HepG2 (cell line): ENCODE measurements around the gene FNDC3B. TPM values are rescaled to one million over a fixed set of nuclear protein-coding genes. Genes with fewer than 3 reads are reported as not detected.
"Not testable (repeated sequence)": the region's sequence is repeated elsewhere in the genome, so short reads cannot be mapped to it uniquely, and the experiment has no call there.

Experiments
- CREM ChIP-seq, 2 experiments: sonication (generic) in 1 of 2; formaldehyde crosslinking in 1 of 2; IDR thresholded peaks; 2 replicates each; pipeline versions ENCODE4 v1.4.0 to v1.6.1; 2016 to 2020; ENCODE audit warnings: antibody characterized with exemption in 1 of 2, mild to moderate bottlenecking in 1 of 2, missing genetic modification reagents in 1 of 2
- GABPB1 ChIP-seq: IDR thresholded peaks from 2 replicates; pipeline ENCODE4 v1.6.1; 2016; ENCODE audit warnings: mild to moderate bottlenecking, missing genetic modification reagents, moderate library complexity, missing compliant biosample characterization
- KMT2A ChIP-seq: sonication (generic); formaldehyde crosslinking; IDR thresholded peaks from 2 replicates; pipeline ENCODE4 v1.4.0; 2020; ENCODE audit warnings: missing genetic modification reagents
- NFYC ChIP-seq: IDR thresholded peaks from 2 replicates; pipeline ENCODE4 v1.6.1; 2016; ENCODE audit warnings: missing genetic modification reagents, missing compliant biosample characterization
- POLR2AphosphoS5 ChIP-seq: IDR thresholded peaks from 2 replicates; pipeline ENCODE4 v1.6.1; 2012; ENCODE audit warnings: low read depth, low read length
- RXRB ChIP-seq: IDR thresholded peaks from 2 replicates; pipeline ENCODE4 v1.6.1; 2016; ENCODE audit warnings: borderline replicate concordance, missing genetic modification reagents, missing compliant biosample characterization
- SNAPC2 ChIP-seq: sonication (generic); formaldehyde crosslinking; IDR thresholded peaks from 2 replicates; pipeline ENCODE4 v1.8.1; 2022; ENCODE audit warnings: mild to moderate bottlenecking, missing genetic modification reagents
- TAF1 ChIP-seq: sonication (generic); formaldehyde crosslinking; IDR thresholded peaks from 2 replicates; pipeline ENCODE4 v1.4.0; 2020; ENCODE audit warnings: missing genetic modification reagents
- ZNF232 ChIP-seq: sonication (generic); formaldehyde crosslinking; IDR thresholded peaks from 2 replicates; pipeline ENCODE4 v1.4.0; 2020; ENCODE audit warnings: missing genetic modification reagents, borderline replicate concordance
- ZNF430 ChIP-seq: sonication (generic); formaldehyde crosslinking; IDR thresholded peaks from 2 replicates; pipeline ENCODE4 v1.9.0; 2021; ENCODE audit warnings: mild to moderate bottlenecking, missing genetic modification reagents
- polyA plus RNA-seq, 8 experiments: library from polyadenylated mRNA; depleted of rRNA in 3 of 8; stranded (reverse) in 7 of 8; unstranded in 1 of 8; fragments of >200 nt; fragmentation: Illumina TruSeq in 4 of 8; extraction: Trizol in 4 of 8; gene quantifications; 2 replicates each; pipeline versions ENCODE4 v1.2.1 to v1.2.3, GENCODE V29; 2011 to 2016; ENCODE audit warnings: low read depth in 4 of 8, missing spikeins in 1 of 8, mixed read lengths in 1 of 8; ENCODE audit not compliant: insufficient read depth in 1 of 8
- total RNA-seq, 5 experiments: library from RNA; depleted of rRNA; stranded (reverse); fragments of >200 nt; fragmentation: Illumina TruSeq; extraction: Trizol; gene quantifications; 2 replicates each; pipeline ENCODE4 v1.2.3, GENCODE V29; 2016; ENCODE audit warnings: low read depth in 1 of 5
- TF ChIP-seq, protein P1 (sequence below): sonication (generic); formaldehyde crosslinking; IDR thresholded peaks from 2 replicates; pipeline ENCODE4 v1.4.0; 2020; ENCODE audit warnings: missing genetic modification reagents
- TF ChIP-seq, protein P2 (sequence below): sonication (generic); formaldehyde crosslinking; IDR thresholded peaks from 2 replicates; pipeline ENCODE4 v1.5.0; 2020; ENCODE audit warnings: mild to moderate bottlenecking, missing genetic modification reagents, borderline replicate concordance
- TF ChIP-seq, protein P3 (sequence below), 2 experiments: sonication (generic) in 1 of 2; formaldehyde crosslinking in 1 of 2; IDR thresholded peaks; 2 replicates each; pipeline versions ENCODE4 v1.6.1 to v1.9.0; 2014 to 2022; ENCODE audit warnings: antibody characterized with exemption in 1 of 2, borderline replicate concordance in 1 of 2, inconsistent platforms in 1 of 2, low read depth in 1 of 2, missing genetic modification reagents in 1 of 2

The FNDC3B gene
- total and polyA plus RNA-seq, 2 of the 13 experiments (the other 11 are each of a cell fraction or from before 2014, with no cell fraction given) = 74.8 to 103 TPM

DNA sequence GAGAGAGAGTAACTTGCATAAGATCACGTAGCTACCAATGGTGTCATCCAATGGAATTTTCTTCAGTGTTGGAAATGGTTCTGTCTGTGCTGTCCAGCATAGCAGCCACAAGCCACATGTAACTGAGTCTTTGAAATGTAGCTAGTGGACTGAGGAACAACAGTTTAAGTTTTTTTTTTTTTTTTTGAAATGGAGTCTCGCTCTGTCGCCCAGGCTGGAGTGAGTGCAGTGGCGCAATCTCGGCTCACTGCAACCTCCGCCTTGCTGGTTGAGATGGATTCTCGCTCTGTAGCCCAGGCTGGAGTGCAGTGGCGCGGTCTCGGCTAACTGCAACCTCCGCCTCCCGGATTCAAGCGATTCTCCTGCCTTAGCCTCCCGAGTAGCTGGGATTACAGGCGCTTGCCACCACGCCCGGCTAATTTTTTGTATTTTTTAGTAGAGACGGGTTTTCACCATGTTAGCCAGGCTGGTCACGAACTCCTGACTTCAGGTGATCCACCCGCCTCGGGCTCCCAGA is 3.3 kb downstream of the FNDC3B start (continued):
- TF ChIP-seq, protein P1, sequence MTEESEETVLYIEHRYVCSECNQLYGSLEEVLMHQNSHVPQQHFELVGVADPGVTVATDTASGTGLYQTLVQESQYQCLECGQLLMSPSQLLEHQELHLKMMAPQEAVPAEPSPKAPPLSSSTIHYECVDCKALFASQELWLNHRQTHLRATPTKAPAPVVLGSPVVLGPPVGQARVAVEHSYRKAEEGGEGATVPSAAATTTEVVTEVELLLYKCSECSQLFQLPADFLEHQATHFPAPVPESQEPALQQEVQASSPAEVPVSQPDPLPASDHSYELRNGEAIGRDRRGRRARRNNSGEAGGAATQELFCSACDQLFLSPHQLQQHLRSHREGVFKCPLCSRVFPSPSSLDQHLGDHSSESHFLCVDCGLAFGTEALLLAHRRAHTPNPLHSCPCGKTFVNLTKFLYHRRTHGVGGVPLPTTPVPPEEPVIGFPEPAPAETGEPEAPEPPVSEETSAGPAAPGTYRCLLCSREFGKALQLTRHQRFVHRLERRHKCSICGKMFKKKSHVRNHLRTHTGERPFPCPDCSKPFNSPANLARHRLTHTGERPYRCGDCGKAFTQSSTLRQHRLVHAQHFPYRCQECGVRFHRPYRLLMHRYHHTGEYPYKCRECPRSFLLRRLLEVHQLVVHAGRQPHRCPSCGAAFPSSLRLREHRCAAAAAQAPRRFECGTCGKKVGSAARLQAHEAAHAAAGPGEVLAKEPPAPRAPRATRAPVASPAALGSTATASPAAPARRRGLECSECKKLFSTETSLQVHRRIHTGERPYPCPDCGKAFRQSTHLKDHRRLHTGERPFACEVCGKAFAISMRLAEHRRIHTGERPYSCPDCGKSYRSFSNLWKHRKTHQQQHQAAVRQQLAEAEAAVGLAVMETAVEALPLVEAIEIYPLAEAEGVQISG (CRISPR knock-in tag) = peak; percentile 26; the same call in 1 of the 2 replicates
- TF ChIP-seq ZNF232 (CRISPR knock-in tag) (peak; percentile 43; the same call in 1 of the 2 replicates), SNAPC2 (CRISPR knock-in tag) (0 out of 2 replicates have a peak, but pooled peaks have one; percentile 15), GABPB1 (CRISPR knock-in tag) (peak; percentile 34; the same call in 1 of the 2 replicates), ZNF430 (peak; percentile 75; the same call in 1 of the 2 replicates), CREM (IDR thresholded peaks at IDR 0.05) (0 out of 2 replicates have a peak, but pooled peaks have one; percentile 9), POLR2AphosphoS5 (peak; percentile 41), NFYC (CRISPR knock-in tag) (0 out of 2 replicates have a peak, but pooled peaks have one; percentile 13), KMT2A (CRISPR knock-in tag) (peak; percentile 54), RXRB (CRISPR knock-in tag) (0 out of 2 replicates have a peak, but pooled peaks have one; percentile 25), TAF1 (peak; percentile 62)
- not testable (repeated sequence) for TF ChIP-seq CREM (CRISPR knock-in tag; IDR thresholded peaks at IDR 0.05)
- TF ChIP-seq, protein P2, sequence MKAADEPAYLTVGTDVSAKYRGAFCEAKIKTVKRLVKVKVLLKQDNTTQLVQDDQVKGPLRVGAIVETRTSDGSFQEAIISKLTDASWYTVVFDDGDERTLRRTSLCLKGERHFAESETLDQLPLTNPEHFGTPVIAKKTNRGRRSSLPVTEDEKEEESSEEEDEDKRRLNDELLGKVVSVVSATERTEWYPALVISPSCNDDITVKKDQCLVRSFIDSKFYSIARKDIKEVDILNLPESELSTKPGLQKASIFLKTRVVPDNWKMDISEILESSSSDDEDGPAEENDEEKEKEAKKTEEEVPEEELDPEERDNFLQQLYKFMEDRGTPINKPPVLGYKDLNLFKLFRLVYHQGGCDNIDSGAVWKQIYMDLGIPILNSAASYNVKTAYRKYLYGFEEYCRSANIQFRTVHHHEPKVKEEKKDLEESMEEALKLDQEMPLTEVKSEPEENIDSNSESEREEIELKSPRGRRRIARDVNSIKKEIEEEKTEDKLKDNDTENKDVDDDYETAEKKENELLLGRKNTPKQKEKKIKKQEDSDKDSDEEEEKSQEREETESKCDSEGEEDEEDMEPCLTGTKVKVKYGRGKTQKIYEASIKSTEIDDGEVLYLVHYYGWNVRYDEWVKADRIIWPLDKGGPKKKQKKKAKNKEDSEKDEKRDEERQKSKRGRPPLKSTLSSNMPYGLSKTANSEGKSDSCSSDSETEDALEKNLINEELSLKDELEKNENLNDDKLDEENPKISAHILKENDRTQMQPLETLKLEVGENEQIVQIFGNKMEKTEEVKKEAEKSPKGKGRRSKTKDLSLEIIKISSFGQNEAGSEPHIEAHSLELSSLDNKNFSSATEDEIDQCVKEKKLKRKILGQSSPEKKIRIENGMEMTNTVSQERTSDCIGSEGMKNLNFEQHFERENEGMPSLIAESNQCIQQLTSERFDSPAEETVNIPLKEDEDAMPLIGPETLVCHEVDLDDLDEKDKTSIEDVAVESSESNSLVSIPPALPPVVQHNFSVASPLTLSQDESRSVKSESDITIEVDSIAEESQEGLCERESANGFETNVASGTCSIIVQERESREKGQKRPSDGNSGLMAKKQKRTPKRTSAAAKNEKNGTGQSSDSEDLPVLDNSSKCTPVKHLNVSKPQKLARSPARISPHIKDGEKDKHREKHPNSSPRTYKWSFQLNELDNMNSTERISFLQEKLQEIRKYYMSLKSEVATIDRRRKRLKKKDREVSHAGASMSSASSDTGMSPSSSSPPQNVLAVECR (CRISPR knock-in tag) = peak; percentile 70; the same call in 1 of the 2 replicates
- TF ChIP-seq, protein P3, sequence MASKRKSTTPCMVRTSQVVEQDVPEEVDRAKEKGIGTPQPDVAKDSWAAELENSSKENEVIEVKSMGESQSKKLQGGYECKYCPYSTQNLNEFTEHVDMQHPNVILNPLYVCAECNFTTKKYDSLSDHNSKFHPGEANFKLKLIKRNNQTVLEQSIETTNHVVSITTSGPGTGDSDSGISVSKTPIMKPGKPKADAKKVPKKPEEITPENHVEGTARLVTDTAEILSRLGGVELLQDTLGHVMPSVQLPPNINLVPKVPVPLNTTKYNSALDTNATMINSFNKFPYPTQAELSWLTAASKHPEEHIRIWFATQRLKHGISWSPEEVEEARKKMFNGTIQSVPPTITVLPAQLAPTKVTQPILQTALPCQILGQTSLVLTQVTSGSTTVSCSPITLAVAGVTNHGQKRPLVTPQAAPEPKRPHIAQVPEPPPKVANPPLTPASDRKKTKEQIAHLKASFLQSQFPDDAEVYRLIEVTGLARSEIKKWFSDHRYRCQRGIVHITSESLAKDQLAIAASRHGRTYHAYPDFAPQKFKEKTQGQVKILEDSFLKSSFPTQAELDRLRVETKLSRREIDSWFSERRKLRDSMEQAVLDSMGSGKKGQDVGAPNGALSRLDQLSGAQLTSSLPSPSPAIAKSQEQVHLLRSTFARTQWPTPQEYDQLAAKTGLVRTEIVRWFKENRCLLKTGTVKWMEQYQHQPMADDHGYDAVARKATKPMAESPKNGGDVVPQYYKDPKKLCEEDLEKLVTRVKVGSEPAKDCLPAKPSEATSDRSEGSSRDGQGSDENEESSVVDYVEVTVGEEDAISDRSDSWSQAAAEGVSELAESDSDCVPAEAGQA (IDR thresholded peaks at IDR 0.05; ENCODE audit: low read depth) = not testable (repeated sequence)
- TF ChIP-seq, protein P3 (CRISPR knock-in tag; IDR thresholded peaks at IDR 0.05; ENCODE audit: borderline replicate concordance) = 0 out of 2 replicates have a peak, but pooled peaks have one; percentile 44
